Activated T-helper 2 cell treated with anti-CD3 and anti-CD28 coated beads, Interferon-gamma antibody, Interleukin-2, Interleukin-4, amounts not matched to agents 10 μg/mL and 5 μg/mL and 100 μg/mL, durations not matched to agents 14 hours and 24 hours and 36 hours (primary cell): ENCODE results near the gene SLC22A7. TPM values are rescaled to one million over a fixed set of nuclear protein-coding genes. Genes with fewer than 3 reads are reported as not detected.

Experiments
- DNase-seq: peaks from one replicate; pipeline ENCODE4 v3.0.0; 2021; ENCODE audit warnings: low spot score
- H3K27ac Mint-ChIP-seq: one replicate; pipeline ENCODE4 v1.8.0; 2021; ENCODE audit warnings: mixed read lengths
- H3K27me3 Mint-ChIP-seq: one replicate; pipeline ENCODE4 v1.8.0; 2021; ENCODE audit warnings: low read depth, mixed read lengths
- H3K36me3 Mint-ChIP-seq: one replicate; pipeline ENCODE4 v1.8.0; 2021; ENCODE audit warnings: low read depth, mixed read lengths
- H3K4me1 Mint-ChIP-seq: one replicate; pipeline ENCODE4 v1.8.0; 2021; ENCODE audit warnings: low read depth, mixed read lengths
- H3K4me3 Mint-ChIP-seq: one replicate; pipeline ENCODE4 v1.8.0; 2021; ENCODE audit warnings: low read depth, mild to moderate bottlenecking, moderate library complexity, mixed read lengths
- H3K9me3 Mint-ChIP-seq: one replicate; pipeline ENCODE4 v1.8.0; 2021; ENCODE audit warnings: mixed read lengths
- intact Hi-C: fragments of 100-400 bp; cut with micrococcal nuclease; formaldehyde crosslinking; loops from one replicate; pipeline ENCODE4 v1.15.1; 2023
- total RNA-seq: library from RNA; stranded (reverse); gene quantifications from 2 replicates; pipeline ENCODE4 v1.2.3, GENCODE V29; 2022

Gene SLC22A7
- total RNA-seq, 1 donor from 2014 or later: not detected

DNA sequence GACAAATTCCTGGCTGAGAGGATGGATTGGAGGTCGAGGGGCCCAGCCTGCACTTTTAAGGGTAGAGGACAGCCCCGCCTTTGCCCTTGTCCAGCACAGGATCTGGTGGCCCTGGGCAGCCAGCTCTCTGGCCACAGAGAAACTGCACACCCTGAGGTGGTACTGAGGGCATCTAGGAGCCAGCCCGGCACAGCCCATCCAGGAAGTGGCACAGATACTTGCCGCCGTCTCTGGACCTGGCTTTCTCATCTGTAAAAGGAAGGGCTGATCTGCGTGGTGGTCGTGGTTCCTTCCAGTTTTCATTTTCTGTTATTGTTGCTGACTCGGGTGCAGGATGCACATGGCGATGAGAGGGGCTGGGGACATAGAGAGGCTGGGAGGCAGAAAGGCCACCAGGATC, 16.0 kb upstream of the SLC22A7 start:
- Mint-ChIP-seq H3K36me3 (no peaks in the 10 kb centered on the region), H3K4me3 (no peak overlapping the region), H3K27me3 (peaks cover 29% of the 10 kb centered on the region), H3K9me3 (no peaks in the 10 kb centered on the region), H3K27ac (no peak overlapping the region), H3K4me1 (peaks cover 3% of the 10 kb centered on the region)
- intact Hi-C loops: no loop called here
- DNase-seq: no peak

DNA sequence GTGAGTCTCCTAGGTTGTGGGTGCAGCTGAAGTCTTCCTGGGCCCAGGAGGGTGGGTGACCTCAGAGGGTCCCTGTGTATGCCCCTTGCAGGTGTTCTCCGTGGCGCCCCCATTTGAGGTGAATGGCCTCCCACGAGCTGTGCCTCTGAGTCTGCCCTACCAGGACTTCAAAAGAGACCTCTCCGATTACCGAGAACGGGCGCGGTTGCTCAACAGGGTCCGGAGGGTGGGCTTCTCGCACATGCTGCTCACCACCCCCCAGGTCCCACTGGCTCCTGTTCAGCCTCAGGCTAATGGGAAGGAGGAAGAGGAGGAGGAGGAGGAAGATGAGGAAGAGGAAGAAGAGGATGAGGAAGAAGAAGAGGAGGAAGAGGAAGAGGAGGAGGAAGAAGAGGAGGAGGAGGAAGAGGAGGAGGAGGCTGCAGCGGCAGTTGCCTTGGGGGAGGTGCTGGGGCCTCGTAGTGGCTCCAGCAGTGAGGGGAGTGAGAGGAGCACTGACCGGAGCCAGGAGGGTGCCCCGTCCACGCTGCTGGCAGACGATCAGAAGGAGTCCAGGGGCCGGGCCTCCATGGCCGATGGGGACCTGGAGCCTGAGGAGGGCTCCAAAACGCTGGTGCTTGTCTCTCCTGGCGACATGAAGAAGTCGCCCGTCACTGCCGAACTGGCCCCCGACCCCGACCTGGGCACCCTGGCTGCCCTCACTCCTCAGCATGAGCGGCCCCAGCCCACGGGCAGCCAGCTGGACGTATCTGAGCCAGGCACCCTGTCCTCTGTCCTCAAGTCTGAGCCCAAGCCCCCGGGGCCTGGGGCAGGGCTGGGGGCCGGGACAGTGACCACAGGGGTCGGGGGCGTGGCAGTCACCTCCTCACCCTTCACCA, 15.2 kb upstream of the SLC22A7 start:
- Mint-ChIP-seq H3K4me3 (no peak overlapping the region), H3K4me1 (peaks cover 3% of the 10 kb centered on the region), H3K27ac (no peak overlapping the region), H3K27me3 (peaks cover 30% of the 10 kb centered on the region), H3K9me3 (no peaks in the 10 kb centered on the region), H3K36me3 (no peaks in the 10 kb centered on the region)
- intact Hi-C loops: no loop called here
- no peak for DNase-seq

DNA sequence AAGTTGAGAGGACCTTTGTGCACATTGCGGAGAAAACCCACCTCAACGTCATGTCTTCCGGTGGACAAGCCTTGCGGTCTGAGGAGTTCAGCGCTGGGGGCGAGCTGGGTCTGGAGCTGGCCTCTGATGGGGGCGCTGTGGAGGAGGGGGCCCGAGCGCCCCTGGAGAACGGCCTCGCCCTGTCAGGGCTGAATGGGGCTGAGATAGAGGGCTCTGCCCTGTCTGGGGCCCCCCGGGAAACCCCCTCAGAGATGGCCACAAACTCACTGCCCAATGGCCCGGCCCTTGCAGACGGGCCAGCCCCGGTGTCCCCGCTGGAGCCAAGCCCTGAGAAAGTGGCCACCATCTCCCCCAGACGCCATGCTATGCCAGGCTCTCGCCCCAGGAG, 14.6 kb upstream of the SLC22A7 start:
- Mint-ChIP-seq H3K9me3 (no peaks in the 10 kb centered on the region), H3K27ac (no peak overlapping the region), H3K36me3 (no peaks in the 10 kb centered on the region), H3K27me3 (peaks cover 32% of the 10 kb centered on the region), H3K4me1 (peaks cover under 1% of the 10 kb centered on the region), H3K4me3 (no peak overlapping the region)
- intact Hi-C loops: no loop called here
- no peak for DNase-seq

DNA sequence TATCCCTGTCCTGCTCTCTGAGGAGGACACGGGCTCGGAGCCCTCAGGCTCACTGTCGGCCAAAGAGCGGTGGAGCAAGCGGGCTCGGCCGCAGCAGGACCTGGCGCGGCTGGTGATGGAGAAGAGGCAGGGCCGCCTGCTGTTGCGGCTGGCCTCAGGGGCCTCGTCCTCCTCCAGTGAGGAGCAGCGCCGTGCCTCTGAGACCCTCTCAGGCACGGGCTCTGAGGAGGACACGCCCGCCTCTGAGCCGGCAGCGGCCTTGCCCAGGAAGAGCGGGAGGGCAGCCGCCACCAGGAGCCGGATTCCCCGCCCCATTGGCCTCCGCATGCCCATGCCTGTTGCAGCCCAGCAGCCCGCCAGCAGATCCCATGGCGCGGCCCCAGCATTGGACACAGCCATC, 14.2 kb upstream of the SLC22A7 start:
- Mint-ChIP-seq H3K27me3 (peaks cover 31% of the 10 kb centered on the region), H3K4me1 (no peaks in the 10 kb centered on the region), H3K4me3 (no peak overlapping the region), H3K36me3 (no peaks in the 10 kb centered on the region), H3K9me3 (no peaks in the 10 kb centered on the region), H3K27ac (no peak overlapping the region)
- DNase-seq: no peak
- intact Hi-C loops: no loop called here

DNA sequence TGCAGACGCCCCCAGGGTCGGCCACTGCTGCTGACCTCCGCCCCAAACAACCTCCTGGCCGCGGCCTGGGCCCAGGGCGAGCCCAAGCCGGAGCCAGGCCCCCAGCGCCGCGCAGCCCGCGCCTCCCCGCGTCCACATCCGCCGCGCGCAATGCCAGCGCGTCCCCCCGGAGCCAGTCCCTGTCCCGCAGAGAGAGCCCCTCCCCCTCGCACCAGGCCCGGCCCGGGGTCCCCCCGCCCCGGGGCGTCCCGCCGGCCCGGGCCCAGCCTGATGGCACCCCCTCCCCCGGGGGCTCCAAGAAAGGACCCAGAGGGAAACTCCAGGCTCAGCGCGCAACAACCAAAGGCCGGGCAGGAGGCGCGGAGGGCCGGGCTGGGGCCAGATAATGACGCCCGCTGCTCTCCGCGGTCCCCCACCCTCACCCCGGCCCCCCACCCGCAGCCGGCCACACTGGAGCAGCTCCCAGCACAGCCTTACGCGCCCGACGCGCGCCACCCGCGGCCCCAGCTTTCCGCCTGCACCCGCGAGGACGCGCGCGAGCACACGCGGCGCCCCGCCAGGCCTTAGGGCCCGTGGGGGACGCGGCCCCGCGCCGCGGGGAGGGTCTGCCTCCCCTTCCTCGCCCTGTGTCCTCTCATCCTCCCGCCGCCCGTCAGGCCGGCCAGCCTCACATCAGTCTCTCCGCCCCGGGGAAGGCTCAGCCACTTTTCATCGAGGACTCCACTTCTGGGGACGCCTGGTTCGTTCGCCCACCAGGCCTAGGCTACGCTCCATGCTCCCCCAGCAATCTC, 12.9 kb upstream of the SLC22A7 start:
- Mint-ChIP-seq H3K4me3 (no peak overlapping the region), H3K4me1 (no peaks in the 10 kb centered on the region), H3K36me3 (no peaks in the 10 kb centered on the region), H3K9me3 (no peaks in the 10 kb centered on the region), H3K27me3 (peaks cover 32% of the 10 kb centered on the region), H3K27ac (no peak overlapping the region)
- DNase-seq: no peak
- intact Hi-C loops: no loop called here

DNA sequence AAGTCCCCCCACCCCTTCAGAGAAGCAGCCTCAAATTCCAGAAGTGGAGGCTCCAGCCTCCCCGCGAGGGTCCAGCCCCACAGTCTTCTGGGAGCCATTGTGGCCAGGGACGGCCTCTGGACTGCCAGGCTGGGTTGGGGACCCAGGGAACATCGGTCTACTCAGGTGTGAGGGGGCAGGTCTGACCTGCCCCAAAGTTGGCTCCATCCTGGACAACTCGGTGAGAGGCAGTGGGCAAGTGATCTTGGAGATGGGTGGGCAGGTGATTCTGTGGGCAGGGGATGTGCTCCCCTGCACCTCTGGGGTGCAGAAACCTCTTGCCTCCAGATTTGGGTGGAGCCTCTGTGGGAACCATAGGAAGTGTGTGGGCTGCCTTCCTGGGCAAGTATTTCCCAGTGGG, 12.2 kb upstream of the SLC22A7 start:
- intact Hi-C loops: no loop called here
- DNase-seq: no peak
- peaks cover 28% of the 10 kb centered on the region for H3K27me3 Mint-ChIP-seq
- no peak overlapping the region for H3K4me3 Mint-ChIP-seq
- no peak overlapping the region for H3K27ac Mint-ChIP-seq
- no peaks in the 10 kb centered on the region for H3K9me3 Mint-ChIP-seq
- H3K36me3 Mint-ChIP-seq: no peaks in the 10 kb centered on the region
- H3K4me1 Mint-ChIP-seq: no peaks in the 10 kb centered on the region

DNA sequence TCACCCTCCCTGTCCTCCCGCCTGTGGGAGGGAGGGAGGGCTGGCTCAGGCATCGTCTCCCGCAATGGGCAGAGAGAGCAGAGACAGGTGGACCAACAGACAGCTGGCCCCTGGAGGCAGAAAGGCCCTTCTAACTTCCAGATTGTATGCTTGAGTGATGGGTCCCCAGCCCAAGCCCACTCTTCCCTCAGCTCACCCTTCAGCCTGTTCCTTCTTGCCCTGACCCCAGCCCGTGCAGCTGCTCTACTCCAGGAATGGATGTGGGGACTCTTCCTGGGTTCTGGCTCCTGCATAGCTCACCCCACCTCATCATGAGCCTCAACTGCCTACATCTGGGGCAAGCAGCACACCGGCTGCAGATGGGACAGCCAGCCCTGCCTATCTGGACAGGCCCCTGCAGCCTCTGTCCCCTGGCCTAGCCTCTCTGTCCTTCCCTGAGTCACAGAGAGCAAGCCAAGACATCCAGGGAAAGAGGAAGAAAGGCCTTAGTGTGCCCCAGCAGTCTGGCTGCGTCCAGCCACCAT, 11.5 kb upstream of the SLC22A7 start:
- Mint-ChIP-seq H3K27ac (no peak overlapping the region), H3K27me3 (peaks cover 26% of the 10 kb centered on the region), H3K4me1 (no peaks in the 10 kb centered on the region), H3K36me3 (no peaks in the 10 kb centered on the region), H3K9me3 (no peaks in the 10 kb centered on the region), H3K4me3 (no peak overlapping the region)
- intact Hi-C loops: no loop called here
- DNase-seq: no peak

DNA sequence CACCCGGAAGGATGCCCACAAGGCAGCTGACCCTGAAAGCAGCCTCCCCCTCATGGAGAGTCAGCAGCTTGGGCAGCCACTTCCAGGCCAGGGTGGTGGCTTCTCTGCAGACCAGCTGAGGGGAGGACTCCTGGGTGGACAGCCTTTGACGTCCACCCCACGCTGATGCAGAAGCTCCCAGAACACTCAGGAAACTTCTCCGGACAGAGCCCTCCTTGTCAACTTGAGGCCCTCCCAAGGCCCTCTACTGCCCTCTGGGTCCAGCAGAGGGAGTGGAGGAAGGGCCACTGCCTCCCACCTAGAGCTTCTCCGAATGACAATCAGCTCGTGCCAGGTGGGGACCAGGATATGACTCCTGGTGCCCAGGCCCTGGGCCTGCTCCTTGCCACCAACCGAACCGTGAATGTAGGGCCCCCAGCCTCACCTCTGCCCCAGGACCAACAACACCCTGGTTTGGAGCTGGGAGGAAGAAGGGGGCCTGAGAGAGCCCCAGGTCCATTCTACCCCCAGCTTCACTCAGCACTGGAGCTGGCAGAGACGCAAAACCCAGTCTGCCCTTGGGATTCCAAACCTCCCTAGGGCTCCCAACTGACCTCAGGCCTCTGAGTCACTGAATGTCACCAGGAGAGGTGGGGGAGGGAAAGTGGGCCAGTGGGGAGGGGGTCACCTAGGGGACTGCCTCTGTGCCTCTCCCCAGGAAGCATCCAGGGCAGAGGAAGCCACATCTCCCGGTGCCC, 10.9 kb upstream of the SLC22A7 start:
- H3K4me3 Mint-ChIP-seq: no peak overlapping the region
- no peaks in the 10 kb centered on the region for H3K36me3 Mint-ChIP-seq
- intact Hi-C loops: no loop called here
- DNase-seq: no peak
- H3K4me1 Mint-ChIP-seq: no peaks in the 10 kb centered on the region
- no peak overlapping the region for H3K27ac Mint-ChIP-seq
- H3K9me3 Mint-ChIP-seq: no peaks in the 10 kb centered on the region
- peaks cover 26% of the 10 kb centered on the region for H3K27me3 Mint-ChIP-seq

DNA sequence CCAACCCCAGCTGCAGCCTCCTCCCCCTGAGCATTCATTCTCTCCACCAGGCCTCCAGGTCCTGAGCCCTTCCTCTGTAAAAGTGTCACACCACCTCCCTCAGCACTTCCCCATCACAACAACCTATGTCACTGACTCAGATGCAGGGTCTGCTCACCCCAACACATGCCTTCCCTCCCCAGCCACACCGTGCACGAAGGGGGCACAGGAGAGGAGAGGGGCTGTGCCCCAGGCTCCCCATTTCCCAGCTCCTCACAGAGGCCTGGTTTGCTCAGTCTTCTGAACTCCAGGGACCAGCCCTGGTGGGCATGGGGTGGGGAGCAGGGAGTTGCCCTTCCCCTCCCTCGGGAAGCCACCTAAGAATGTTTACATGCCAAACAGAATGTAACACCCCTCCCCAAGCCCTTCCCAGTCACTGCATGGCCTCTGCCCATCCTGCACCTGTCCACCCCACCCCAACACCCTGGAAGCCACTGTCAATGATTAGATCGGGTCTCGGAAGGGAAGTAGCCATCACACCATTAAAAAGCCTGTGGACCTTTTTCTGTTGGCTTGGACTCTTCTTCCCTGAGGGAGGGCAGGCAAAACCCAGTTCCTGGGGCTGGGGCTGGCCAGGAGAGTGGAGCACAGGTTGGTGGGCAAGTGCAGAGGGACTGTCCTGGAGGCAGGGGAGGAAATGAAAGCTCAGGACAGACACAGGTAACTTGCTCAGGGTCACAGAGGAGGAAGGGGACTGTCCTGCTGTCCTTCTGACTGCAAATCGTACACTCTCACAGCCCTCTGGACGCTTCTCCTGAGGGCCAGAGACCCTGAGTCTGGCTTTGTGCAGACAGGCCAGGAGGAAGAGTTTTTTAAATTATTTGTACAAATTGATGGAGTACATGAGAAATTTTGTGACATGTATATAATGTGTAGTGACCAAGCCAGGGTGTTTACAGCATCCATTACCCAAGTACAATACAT, 10.1 kb upstream of the SLC22A7 start:
- DNase-seq: no peak
- Mint-ChIP-seq H3K36me3 (no peaks in the 10 kb centered on the region), H3K9me3 (no peaks in the 10 kb centered on the region), H3K27me3 (peaks cover 26% of the 10 kb centered on the region), H3K4me1 (no peaks in the 10 kb centered on the region), H3K27ac (no peak overlapping the region), H3K4me3 (no peak overlapping the region)
- intact Hi-C loops: no loop called here

DNA sequence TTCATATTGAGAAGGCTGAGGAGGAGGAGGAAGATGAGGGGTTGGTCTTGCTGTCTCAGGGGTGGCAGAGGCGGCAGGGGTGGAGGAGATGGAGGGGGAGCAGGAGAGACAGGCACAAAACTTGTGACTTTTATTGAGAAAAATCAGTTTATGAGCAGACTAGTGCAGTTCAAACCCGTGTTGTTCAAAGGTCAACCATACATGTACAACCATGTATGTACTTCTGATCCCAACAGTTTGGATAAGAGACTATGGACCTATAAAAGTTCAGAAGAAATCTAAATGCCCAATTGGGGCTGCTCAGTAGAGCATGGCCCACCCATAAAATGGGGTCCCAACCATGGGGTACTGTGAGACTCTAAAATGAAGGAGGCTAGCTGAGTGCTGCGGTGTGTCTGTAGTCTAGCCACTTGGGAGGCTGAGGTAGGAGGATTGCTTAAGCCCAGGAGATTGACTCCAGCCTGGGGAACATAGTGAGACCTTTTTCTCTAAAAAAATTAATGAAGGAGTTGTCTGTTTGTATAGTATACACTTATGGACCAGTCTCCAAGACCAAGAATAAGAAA, 7.6 kb upstream of the SLC22A7 start:
- no peak overlapping the region for H3K27ac Mint-ChIP-seq
- no peaks in the 10 kb centered on the region for H3K36me3 Mint-ChIP-seq

DNA sequence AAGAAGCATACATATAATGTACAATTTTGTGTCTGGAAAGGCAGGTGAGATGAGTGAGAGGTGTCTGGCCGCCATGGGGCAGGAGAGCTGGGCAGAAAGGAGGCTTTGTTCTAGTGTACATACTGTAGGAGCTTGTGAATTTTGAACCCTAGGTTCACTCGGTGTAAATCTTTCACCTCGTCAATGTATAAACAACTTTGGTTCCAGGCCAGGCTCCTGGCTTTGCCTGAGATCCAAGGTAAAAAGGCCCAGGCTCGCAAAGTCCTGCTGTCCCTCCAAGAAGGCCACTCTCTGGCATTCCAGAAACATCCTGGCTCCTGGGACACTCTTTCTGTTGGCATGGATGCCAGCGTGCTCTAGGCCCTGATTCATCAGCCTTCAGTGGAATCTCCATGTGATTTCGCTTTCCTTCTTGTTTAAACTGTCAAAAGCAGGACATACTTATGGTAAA, 7.1 kb upstream of the SLC22A7 start:
- Mint-ChIP-seq H3K9me3 (no peaks in the 10 kb centered on the region), H3K4me1 (no peaks in the 10 kb centered on the region), H3K36me3 (no peaks in the 10 kb centered on the region), H3K27me3 (peaks cover 21% of the 10 kb centered on the region), H3K4me3 (no peak overlapping the region), H3K27ac (no peak overlapping the region)
- intact Hi-C loops: no loop called here
- no peak for DNase-seq

More for the DNA sequence above, 7.6 kb upstream of the SLC22A7 start:
- DNase-seq: no peak
- no peaks in the 10 kb centered on the region for H3K4me1 Mint-ChIP-seq
- H3K27me3 Mint-ChIP-seq: peaks cover 26% of the 10 kb centered on the region
- intact Hi-C loops: no loop called here
- H3K9me3 Mint-ChIP-seq: no peaks in the 10 kb centered on the region
- H3K4me3 Mint-ChIP-seq: no peak overlapping the region
